ENCODE data around the gene RIN2.

DNA sequence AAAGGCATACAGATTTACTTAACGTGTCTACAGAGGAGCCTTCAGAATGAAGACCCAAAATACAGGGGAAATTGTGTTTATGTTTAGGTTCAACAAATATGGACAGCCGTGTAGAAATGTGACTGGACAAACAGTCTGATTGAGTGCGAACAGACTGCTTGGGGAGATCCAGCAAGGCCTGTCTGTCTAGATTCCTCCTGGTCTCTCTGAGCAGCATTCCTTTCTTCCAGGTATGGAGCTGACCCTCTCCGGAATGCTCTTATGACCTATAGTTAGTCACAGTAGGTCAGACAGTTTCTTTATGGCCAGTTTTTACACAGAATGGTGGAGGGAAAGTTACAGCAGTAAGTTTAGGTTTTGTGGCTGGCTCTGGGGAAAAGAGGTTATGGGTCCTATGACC lies 9.0 kb downstream of the RIN2 start:
- TF ChIP-seq, protein P1, sequence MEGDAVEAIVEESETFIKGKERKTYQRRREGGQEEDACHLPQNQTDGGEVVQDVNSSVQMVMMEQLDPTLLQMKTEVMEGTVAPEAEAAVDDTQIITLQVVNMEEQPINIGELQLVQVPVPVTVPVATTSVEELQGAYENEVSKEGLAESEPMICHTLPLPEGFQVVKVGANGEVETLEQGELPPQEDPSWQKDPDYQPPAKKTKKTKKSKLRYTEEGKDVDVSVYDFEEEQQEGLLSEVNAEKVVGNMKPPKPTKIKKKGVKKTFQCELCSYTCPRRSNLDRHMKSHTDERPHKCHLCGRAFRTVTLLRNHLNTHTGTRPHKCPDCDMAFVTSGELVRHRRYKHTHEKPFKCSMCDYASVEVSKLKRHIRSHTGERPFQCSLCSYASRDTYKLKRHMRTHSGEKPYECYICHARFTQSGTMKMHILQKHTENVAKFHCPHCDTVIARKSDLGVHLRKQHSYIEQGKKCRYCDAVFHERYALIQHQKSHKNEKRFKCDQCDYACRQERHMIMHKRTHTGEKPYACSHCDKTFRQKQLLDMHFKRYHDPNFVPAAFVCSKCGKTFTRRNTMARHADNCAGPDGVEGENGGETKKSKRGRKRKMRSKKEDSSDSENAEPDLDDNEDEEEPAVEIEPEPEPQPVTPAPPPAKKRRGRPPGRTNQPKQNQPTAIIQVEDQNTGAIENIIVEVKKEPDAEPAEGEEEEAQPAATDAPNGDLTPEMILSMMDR (conservative IDR thresholded peaks at IDR 0.05): no peak
- no peak for TF ChIP-seq ZFX (IDR thresholded peaks at IDR 0.05)

Data from C4-2B (cell line).